ENCODE measurements around the gene DPH1.
"Not testable (repeated sequence)": the region's sequence is repeated elsewhere in the genome, so short reads cannot be mapped to it uniquely, and the experiment has no call there.

The DPH1 gene

DNA sequence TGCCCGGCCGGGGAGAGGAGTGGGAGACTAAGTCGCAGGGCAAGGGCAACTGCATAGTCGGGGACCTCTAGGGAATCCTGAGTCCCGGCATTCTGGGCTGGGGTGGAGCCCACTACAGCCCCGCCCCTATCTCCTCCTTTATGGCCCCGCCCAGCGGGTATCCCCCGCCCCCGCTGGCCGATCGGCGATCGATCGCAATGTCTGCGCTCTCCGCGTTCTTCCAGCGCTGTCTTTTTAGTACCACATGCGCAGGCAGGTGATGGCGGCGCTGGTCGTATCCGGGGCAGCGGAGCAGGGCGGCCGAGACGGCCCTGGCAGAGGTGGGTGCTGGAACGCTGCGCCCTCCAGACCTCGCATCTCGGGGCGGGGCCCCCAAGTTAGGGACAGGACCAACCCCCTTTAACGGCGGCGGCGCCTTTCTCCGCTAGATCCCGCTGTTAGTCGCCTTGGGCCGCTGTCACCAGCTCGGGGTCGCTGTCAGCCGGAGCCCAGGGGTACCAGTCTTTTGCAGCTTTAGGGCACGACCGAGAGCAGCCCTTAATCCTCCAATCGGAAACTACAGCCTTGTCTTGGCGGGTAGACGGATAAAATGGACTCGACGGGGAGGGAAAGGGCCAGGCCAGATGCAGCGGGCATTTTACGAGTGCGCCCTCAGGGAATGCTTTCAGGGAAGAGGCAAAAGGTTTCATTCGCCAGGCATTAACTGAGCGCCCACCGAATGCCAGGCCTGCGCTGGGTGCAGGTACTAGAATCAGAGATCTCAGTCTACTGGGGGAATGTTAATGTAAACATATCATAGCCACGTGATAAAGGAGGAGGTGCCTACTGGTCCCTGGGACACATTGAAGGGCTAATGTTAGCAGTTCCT, at the start of gene DPH1:
TSS of gene DPH1 (plus strand) at position 243 of the 868 bp plus-strand sequence. CDS start at position 260, 17 bp downstream.
- DNase-seq (ENCODE audit: low spot score), result peak; percentile 87

- DNase-seq (ENCODE audit: low spot score), result no peak
Measured at GRCh38 chr17:1980665-1981250, 49.2 kb upstream of the DPH1 start.

DNA sequence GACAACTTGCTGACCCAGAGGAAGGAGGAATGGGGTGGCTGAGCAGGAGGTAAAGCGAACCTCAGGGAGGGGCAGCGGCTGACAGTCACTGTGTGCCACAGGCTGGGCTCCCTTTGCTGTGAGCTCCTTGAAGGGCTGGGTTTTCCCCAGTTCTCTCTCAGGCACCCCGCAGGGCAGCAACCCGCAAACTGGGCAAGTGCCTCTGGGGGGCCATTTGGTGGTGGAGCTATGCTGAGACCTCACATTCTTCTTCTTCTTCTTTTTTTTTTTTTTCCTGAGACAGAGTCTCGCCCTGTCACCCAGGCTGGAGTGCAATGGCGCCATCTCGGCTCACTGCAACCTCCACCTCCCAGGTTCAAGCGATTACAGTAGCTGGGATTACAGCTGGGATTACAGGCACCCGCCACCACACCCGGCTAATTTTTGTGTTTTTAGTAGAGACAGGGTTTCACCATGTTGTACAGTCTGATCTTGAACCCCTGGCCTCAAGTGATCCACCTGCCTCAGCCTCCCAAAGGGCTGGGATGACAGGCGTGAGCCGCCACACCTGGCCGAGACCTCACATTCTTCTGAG, 47.1 kb upstream of the DPH1 start:
- not testable (repeated sequence) for DNase-seq (ENCODE audit: low spot score)

GRCh38 chr17:1985093-1985492, 44.9 kb upstream of the DPH1 start:
- no peak for DNase-seq (ENCODE audit: low spot score)

GRCh38 chr17:1985686-1986085, 44.3 kb upstream of the DPH1 start:
- DNase-seq (ENCODE audit: low spot score), result no peak

DNA sequence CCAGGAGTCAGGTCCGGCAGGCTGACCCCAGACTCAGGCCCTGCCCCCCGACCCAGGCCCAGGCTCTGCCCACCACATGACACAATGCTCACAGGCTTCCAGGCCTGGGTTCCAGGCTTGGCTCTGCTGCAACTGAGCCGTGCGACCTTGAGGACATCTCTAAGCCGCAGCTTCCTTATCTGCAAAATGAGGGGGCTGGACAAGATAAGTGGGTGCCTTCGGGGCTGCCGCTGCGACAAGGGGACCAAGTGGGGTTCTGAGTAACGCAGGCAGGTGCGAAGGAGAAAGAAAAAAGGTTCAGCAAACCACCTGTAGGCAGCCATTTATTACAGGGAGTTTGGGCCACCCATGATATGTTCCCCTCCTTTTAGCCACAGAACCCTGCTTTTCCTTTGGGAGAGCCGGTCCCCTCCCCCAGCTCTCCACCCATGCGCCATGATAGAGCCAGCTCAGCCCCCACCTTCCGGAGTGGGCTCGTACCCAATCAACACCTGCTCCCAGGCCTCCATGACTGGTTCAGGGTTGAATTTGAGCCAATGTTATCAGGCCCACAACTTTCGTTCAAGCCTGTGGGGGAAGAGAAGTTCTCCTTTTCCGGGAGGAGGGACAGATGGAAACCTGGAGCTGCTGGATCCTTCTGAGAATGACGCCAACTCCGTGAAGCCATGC, 43.0 kb upstream of the DPH1 start:
- DNase-seq (ENCODE audit: low spot score), result no peak

- DNase-seq (ENCODE audit: low spot score), result no peak
Measured at GRCh38 chr17:1989135-1989534, 40.8 kb upstream of the DPH1 start.

GRCh38 chr17:1992541-1992940, 37.4 kb upstream of the DPH1 start:
- no peak for DNase-seq (ENCODE audit: low spot score)

DNA sequence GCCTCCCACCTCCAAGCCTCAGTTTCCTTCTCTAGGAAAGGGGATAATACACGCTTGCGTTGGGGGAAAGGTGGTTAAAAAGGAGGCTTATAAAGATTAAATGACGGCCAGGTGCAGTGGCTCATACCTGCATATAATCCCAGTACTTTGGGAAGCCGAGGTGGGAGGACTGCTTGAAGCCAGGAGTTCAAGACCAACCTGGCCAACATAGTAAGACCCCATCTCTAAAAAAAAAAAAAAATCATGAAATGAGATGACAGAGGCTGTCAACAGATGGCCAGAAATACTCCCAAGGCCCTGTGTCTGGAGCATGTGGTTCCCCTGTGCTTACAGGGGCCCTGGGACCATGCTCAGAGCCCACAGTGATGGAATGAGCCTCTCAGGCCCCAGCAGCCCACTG, 35.2 kb upstream of the DPH1 start:
- no peak for DNase-seq (ENCODE audit: low spot score)

GRCh38 chr17:1995321-1995892, 34.5 kb upstream of the DPH1 start:
- no peak for DNase-seq (ENCODE audit: low spot score)

GRCh38 chr17:1995907-1996799, 33.8 kb upstream of the DPH1 start:
- no peak for DNase-seq (ENCODE audit: low spot score)

- DNase-seq (ENCODE audit: low spot score), result no peak
Measured at GRCh38 chr17:1996800-1997288, 33.1 kb upstream of the DPH1 start.

DNA sequence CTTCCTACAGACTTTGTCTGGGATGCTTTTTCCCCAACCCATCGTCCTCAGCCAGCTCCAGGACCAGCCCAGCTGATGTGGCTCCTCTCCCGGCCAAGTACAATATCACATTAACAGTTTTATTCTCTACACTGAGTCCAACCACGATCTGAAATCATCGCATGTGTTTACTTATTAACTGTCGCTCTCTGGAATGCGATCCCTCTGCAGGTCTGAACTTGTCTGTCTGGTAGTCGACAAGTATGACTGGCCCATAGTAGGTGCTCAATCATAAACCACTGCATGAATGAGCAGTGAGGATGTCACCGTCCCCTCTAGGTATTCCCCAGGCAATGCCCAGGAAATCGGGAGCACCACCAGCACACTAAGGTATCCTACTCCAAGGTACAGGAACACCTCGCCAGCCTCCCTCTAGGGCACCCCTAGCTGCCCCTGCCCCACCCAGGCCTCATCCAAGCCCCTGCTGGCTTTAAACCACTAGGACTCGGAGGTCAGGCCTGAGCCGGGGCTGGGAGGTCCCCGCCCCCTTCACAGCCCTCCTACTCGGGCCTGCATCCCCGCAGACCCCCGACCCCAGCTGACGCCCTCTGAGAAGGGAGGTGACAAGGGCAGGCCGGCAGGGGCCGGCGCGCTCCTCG, 32.5 kb upstream of the DPH1 start:
- no peak for DNase-seq (ENCODE audit: low spot score)

- no peak for DNase-seq (ENCODE audit: low spot score)
Measured at GRCh38 chr17:1997927-1998742, 31.8 kb upstream of the DPH1 start.

- DNase-seq (ENCODE audit: low spot score), result no peak
Measured at GRCh38 chr17:1999557-2000251, 30.2 kb upstream of the DPH1 start.

DNA sequence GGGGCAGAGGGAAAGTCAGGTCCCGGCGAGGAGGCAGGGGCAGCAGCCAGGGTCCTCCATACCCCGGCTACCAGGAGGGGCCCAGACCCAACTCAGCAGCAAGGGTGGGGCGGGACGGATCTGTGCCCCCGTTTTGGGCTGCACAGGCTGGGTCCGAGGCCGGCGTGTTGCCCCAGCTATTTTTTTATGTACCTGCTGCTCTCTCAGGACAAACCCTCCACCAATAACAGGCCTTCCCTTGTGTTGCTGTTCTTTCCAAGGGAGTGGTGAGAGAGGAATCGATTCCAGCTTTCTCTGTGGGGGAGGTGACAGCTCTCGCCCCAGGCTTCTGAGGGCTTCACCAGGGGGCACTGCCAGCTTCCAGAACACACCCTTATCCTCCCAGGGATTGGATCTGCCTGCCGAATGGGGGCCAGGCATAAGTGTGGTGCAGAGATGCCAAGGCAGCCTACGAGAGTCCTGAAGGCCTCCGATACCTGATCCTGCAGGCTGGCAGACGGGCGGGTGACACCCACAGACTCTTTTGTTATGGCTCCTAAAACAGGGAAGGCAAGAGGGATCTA, 27.1 kb upstream of the DPH1 start:
- DNase-seq (ENCODE audit: low spot score), result no peak

GRCh38 chr17:2003525-2003924, 26.4 kb upstream of the DPH1 start:
- no peak for DNase-seq (ENCODE audit: low spot score)

DNA sequence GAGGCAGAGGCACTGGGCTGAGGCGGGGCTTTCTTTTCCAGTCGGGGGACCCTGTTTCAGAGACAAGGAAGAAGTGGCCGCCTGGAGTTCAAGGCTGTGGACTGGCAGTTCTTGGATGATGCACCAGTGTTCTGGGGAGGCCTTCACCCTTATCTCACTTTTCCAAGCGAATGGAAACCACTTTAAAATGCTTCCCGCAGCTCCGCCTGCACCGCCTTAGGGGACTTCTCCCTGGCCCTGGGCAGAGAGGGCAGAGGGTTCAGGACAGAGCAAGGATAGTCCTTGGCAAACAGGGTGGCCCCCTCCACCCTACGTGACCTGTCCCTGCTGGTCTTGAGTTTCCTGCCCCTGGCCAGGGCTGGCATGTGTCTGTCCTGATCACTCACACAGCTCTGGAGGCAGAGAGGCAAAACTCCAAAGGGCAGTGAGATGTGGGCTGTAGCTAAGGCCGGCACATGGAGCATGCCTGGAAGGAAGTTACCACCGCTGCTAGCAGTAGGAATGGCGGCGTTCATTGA, 25.5 kb upstream of the DPH1 start:
- no peak for DNase-seq (ENCODE audit: low spot score)
